SK-N-SH treated with all-trans-retinoic acid at 6 μM for 48 hours (cell line): ENCODE measurements around the gene UGT1A6.

ENCODE experiments used
- ATAC-seq: fragments of 200-7000 bp; cut with Tn5 transposase; 3 replicates; pipeline ENCODE4 v1.9.1; 2020; ENCODE audit warnings: mild to moderate bottlenecking, moderate library complexity
- ARNTL ChIP-seq: fragments of 450-650 bp; formaldehyde crosslinking; IDR thresholded peaks from 2 replicates; pipeline ENCODE4 v1.5.0; 2020; ENCODE audit warnings: low read depth, mild to moderate bottlenecking, moderate library complexity, borderline replicate concordance
- BACH2 ChIP-seq: fragments of 250-450 bp; sonication (Bioruptor Pico); IDR thresholded peaks from 2 replicates; pipeline ENCODE4 v1.9.0; 2021; ENCODE audit warnings: mild to moderate bottlenecking, borderline replicate concordance
- CSDC2 ChIP-seq: fragments of 250-450 bp; sonication (Bioruptor Pico); IDR thresholded peaks from 2 replicates; pipeline ENCODE4 v1.5.0; 2020; ENCODE audit warnings: mild to moderate bottlenecking, moderate library complexity
- CSRNP3 ChIP-seq: fragments of 250-450 bp; sonication (Bioruptor Pico); IDR thresholded peaks from 2 replicates; pipeline ENCODE4 v1.5.1; 2021; ENCODE audit warnings: mild to moderate bottlenecking, moderate library complexity
- ESRRG ChIP-seq: fragments of 250-450 bp; sonication (Bioruptor Pico); IDR thresholded peaks from 2 replicates; pipeline ENCODE4 v1.6.1; 2021; ENCODE audit warnings: mild to moderate bottlenecking
- GLIS3 ChIP-seq: fragments of 250-450 bp; sonication (Bioruptor Pico); IDR thresholded peaks from 2 replicates; pipeline ENCODE4 v1.5.0; 2020; ENCODE audit warnings: mild to moderate bottlenecking, moderate library complexity
- ISL1 ChIP-seq: fragments of 250-450 bp; sonication (Bioruptor Pico); IDR thresholded peaks from 2 replicates; pipeline ENCODE4 v2.1.2; 2022; ENCODE audit warnings: mild to moderate bottlenecking, moderate library complexity
- PATZ1 ChIP-seq: fragments of 250-450 bp; sonication (Bioruptor Pico); IDR thresholded peaks from 2 replicates; pipeline ENCODE4 v1.8.0; 2020; ENCODE audit warnings: mild to moderate bottlenecking, moderate library complexity, borderline replicate concordance
- POU6F1 ChIP-seq: fragments of 250-450 bp; sonication (Bioruptor Pico); IDR thresholded peaks from 2 replicates; pipeline ENCODE4 v1.8.0; 2021; ENCODE audit warnings: low read depth, mild to moderate bottlenecking, moderate library complexity, borderline replicate concordance
- PPARA ChIP-seq: fragments of 250-450 bp; sonication (Bioruptor Pico); IDR thresholded peaks from 2 replicates; pipeline ENCODE4 v1.5.0; 2020; ENCODE audit warnings: mild to moderate bottlenecking, borderline replicate concordance
- RARB ChIP-seq: fragments of 250-450 bp; sonication (Bioruptor Pico); IDR thresholded peaks from 2 replicates; pipeline ENCODE4 v1.8.0; 2021; ENCODE audit warnings: mild to moderate bottlenecking, moderate library complexity
- SNAI2 ChIP-seq: fragments of 250-450 bp; sonication (Bioruptor Pico); IDR thresholded peaks from 2 replicates; pipeline ENCODE4 v1.5.0; 2020; ENCODE audit warnings: mild to moderate bottlenecking, moderate library complexity
- TCF4 ChIP-seq: fragments of 250-450 bp; sonication (Bioruptor Pico); IDR thresholded peaks from 2 replicates; pipeline ENCODE4 v1.8.0; 2021; ENCODE audit warnings: mild to moderate bottlenecking, moderate library complexity, borderline replicate concordance
- TOX ChIP-seq: fragments of 250-450 bp; sonication (Bioruptor Pico); IDR thresholded peaks from 2 replicates; pipeline ENCODE4 v1.8.0; 2021; ENCODE audit warnings: mild to moderate bottlenecking, moderate library complexity, borderline replicate concordance
- TSHZ2 ChIP-seq: fragments of 250-450 bp; sonication (Bioruptor Pico); IDR thresholded peaks from 2 replicates; pipeline ENCODE4 v1.5.0; 2020; ENCODE audit warnings: mild to moderate bottlenecking, moderate library complexity
- ZC3H10 ChIP-seq: fragments of 250-450 bp; sonication (Bioruptor Pico); IDR thresholded peaks from 2 replicates; pipeline ENCODE4 v1.5.1; 2021; ENCODE audit warnings: mild to moderate bottlenecking, moderate library complexity
- ZFP3 ChIP-seq: fragments of 250-450 bp; sonication (Bioruptor Pico); IDR thresholded peaks from 2 replicates; pipeline ENCODE4 v1.5.0; 2020; ENCODE audit warnings: mild to moderate bottlenecking, moderate library complexity
- ZFP30 ChIP-seq: fragments of 450-650 bp; formaldehyde crosslinking; IDR thresholded peaks from 2 replicates; pipeline ENCODE4 v1.5.0; 2022; ENCODE audit warnings: mild to moderate bottlenecking, moderate library complexity
- ZNF565 ChIP-seq: fragments of 450-650 bp; formaldehyde crosslinking; conservative IDR thresholded peaks from 2 replicates; pipeline ENCODE4 v1.5.0; 2020; ENCODE audit warnings: low read depth, mild to moderate bottlenecking, moderate library complexity
- ZNF70 ChIP-seq: fragments of 450-650 bp; formaldehyde crosslinking; IDR thresholded peaks from 2 replicates; pipeline ENCODE4 v1.5.0; 2020; ENCODE audit warnings: mild to moderate bottlenecking, moderate library complexity
- ZNF8 ChIP-seq: fragments of 450-650 bp; formaldehyde crosslinking; IDR thresholded peaks from 2 replicates; pipeline ENCODE4 v1.5.0; 2020; ENCODE audit warnings: mild to moderate bottlenecking, moderate library complexity
- TF ChIP-seq, protein P1 (sequence below): fragments of 250-450 bp; sonication (Bioruptor Pico); IDR thresholded peaks from 2 replicates; pipeline ENCODE4 v1.5.1; 2020; ENCODE audit warnings: low read depth, mild to moderate bottlenecking, moderate library complexity

UGT1A6 gene

DNA sequence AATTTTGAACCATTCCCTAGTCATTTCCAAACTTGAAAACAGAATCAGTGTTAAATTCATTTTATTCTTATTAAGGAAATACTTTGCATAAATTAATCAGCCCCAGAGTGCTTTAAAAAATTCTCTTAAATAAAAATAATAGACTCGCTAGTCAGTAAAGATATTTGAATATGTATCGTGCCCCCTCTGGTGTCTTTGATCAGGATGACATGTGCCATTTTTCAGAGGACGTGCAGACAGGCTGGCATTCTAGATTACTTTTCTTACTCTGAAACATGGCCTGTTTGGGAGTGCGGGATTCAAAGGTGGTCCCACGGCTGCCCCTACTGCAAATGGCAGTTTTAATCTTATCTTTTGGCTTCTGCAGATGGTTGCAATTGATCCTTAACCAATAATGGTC, 79.9 kb downstream of the UGT1A6 start:
- TF ChIP-seq ZNF8 (CRISPR knock-in tag) (no peak), PPARA (CRISPR knock-in tag) (no peak), ZFP3 (CRISPR knock-in tag) (no peak), ZNF565 (no peak), TOX (CRISPR knock-in tag) (no peak), RARB (CRISPR knock-in tag) (no peak), PATZ1 (no peak), ZFP30 (CRISPR knock-in tag) (no peak)
- no peak for ATAC-seq

DNA sequence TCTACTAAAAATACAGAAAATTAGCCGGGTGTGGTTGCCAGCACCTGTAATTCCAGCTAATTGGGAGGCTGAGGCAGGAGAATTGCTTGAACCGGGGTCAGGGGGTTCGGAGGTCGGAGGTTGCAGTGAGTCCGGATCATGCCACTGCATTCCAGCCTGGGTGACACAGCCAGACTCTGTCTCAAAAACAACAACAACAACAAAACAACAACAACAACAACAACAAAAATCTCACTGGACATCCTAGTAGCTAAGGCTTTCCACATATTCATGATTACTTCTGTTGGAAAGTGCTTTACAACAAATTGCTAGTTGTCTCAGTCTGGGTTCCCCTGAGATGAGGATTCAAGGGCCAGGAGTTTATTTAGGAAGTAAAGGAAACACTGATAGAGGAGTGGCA, 81.2 kb downstream of the UGT1A6 start:
- TF ChIP-seq ZFP3 (CRISPR knock-in tag) (no peak), PATZ1 (no peak), BACH2 (CRISPR knock-in tag) (no peak), POU6F1 (no peak), ESRRG (CRISPR knock-in tag) (no peak), TSHZ2 (no peak), ZNF565 (no peak), ZNF70 (CRISPR knock-in tag) (no peak), ARNTL (no peak), CSRNP3 (CRISPR knock-in tag) (no peak), TCF4 (CRISPR knock-in tag) (no peak)
- TF ChIP-seq, protein P1, sequence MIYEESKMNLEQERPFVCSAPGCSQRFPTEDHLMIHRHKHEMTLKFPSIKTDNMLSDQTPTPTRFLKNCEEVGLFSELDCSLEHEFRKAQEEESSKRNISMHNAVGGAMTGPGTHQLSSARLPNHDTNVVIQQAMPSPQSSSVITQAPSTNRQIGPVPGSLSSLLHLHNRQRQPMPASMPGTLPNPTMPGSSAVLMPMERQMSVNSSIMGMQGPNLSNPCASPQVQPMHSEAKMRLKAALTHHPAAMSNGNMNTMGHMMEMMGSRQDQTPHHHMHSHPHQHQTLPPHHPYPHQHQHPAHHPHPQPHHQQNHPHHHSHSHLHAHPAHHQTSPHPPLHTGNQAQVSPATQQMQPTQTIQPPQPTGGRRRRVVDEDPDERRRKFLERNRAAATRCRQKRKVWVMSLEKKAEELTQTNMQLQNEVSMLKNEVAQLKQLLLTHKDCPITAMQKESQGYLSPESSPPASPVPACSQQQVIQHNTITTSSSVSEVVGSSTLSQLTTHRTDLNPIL (CRISPR knock-in tag) = no peak
- no peak for ATAC-seq

GRCh38 chr2:233775414-233775813, 82.7 kb downstream of the UGT1A6 start:
- ATAC-seq = no peak

More at GRCh38 chr2:233775414-233775813, 82.7 kb downstream of the UGT1A6 start:
- TF ChIP-seq ESRRG (CRISPR knock-in tag) (no peak), ZNF70 (CRISPR knock-in tag) (no peak), TCF4 (CRISPR knock-in tag) (no peak), GLIS3 (no peak), ISL1 (no peak), BACH2 (CRISPR knock-in tag) (no peak), CSDC2 (CRISPR knock-in tag) (no peak), RARB (CRISPR knock-in tag) (no peak), TSHZ2 (no peak), ZNF8 (CRISPR knock-in tag) (no peak), ZC3H10 (CRISPR knock-in tag) (no peak), CSRNP3 (CRISPR knock-in tag) (no peak), SNAI2 (CRISPR knock-in tag) (no peak), ZNF565 (no peak)
